Stimulated activated CD8-positive, alpha-beta memory T cell treated with anti-CD3 and anti-CD28 coated beads, Interleukin-12 subunit alpha, Interleukin-12 subunit beta, amount 100 ng/mL, for 1 hour (primary cell): ENCODE results near the gene MSLN.
"Not testable (repeated sequence)": the region's sequence is repeated elsewhere in the genome, so short reads cannot be mapped to it uniquely, and the experiment has no call there.

Experiments
- DNase-seq: peaks from one replicate; pipeline ENCODE4 v3.0.0-alpha.2; 2020; ENCODE audit warnings: low read depth

Gene MSLN

GRCh38 chr16:735982-736453, 24.5 kb upstream of the MSLN start:
- DNase-seq = no peak

- no peak for DNase-seq
These were observed 23.5 kb upstream of the MSLN start for GRCh38 chr16:736936-737481.

GRCh38 chr16:739560-740458, 20.7 kb upstream of the MSLN start:
- DNase-seq = no peak

- no peak for DNase-seq
These were observed 20.1 kb upstream of the MSLN start for GRCh38 chr16:740459-740763.

GRCh38 chr16:740764-741505, 19.6 kb upstream of the MSLN start, which contains the start of gene CIAO3:
Gene CIAO3 (minus strand): TSS chr16:740997. CDS start chr16:740985, 12 bp downstream.
- peak; percentile 90 for DNase-seq

GRCh38 chr16:741986-742629, 18.4 kb upstream of the MSLN start:
- no peak for DNase-seq

GRCh38 chr16:742894-743293, 17.6 kb upstream of the MSLN start:
- DNase-seq = not testable (repeated sequence)

GRCh38 chr16:743794-744500, 16.6 kb upstream of the MSLN start:
- no peak for DNase-seq

- DNase-seq = no peak
These were observed 14.8 kb upstream of the MSLN start for GRCh38 chr16:745739-746138.

- DNase-seq = no peak
These were observed 13.9 kb upstream of the MSLN start for GRCh38 chr16:746637-747036.

GRCh38 chr16:747978-748746, 12.4 kb upstream of the MSLN start:
- no peak for DNase-seq

- no peak for DNase-seq
These were observed 11.5 kb upstream of the MSLN start for GRCh38 chr16:749010-749409.

GRCh38 chr16:750485-750884, 10.0 kb upstream of the MSLN start:
- DNase-seq = no peak

- DNase-seq = no peak
These were observed 9.2 kb upstream of the MSLN start for GRCh38 chr16:751152-752006.

GRCh38 chr16:752007-752312, 8.6 kb upstream of the MSLN start:
- DNase-seq = no peak

GRCh38 chr16:754121-754607, 6.4 kb upstream of the MSLN start:
- DNase-seq = not testable (repeated sequence)

GRCh38 chr16:754656-755055, 5.9 kb upstream of the MSLN start:
- no peak for DNase-seq

- no peak for DNase-seq
These were observed 4.1 kb upstream of the MSLN start for GRCh38 chr16:756428-756827.

GRCh38 chr16:759110-759910, 1.2 kb upstream of the MSLN start:
- no peak for DNase-seq
